GM23248 (cell line): ENCODE measurements around the gene KLF7. TPM values are rescaled to one million over a fixed set of nuclear protein-coding genes. Genes with fewer than 3 reads are reported as not detected.

Experiments used
- DNase-seq: peaks from one replicate; pipeline ENCODE4 v3.0.0-alpha.2; 2015
- H2AFZ ChIP-seq: fragments of 200-600 bp; sonication (generic); 2 replicates; pipeline ENCODE4 v1.6.1; 2016; ENCODE audit warnings: antibody characterized with exemption
- H3F3A ChIP-seq: fragments of 200-600 bp; sonication (generic); 2 replicates; pipeline ENCODE4 v1.6.1; 2016; ENCODE audit warnings: mild to moderate bottlenecking, antibody characterized with exemption, mixed run types; ENCODE audit not compliant: insufficient read depth
- H3K27ac ChIP-seq: fragments of 200-600 bp; sonication (generic); 2 replicates; pipeline ENCODE4 v1.5.1; 2016; ENCODE audit warnings: mild to moderate bottlenecking
- H3K27me3 ChIP-seq: fragments of 200-600 bp; sonication (generic); replicated peaks from 2 replicates; pipeline ENCODE4 v1.6.1; 2016; ENCODE audit warnings: mild to moderate bottlenecking; ENCODE audit not compliant: insufficient read depth
- H3K36me3 ChIP-seq: fragments of 200-600 bp; sonication (generic); 2 replicates; pipeline ENCODE4 v1.6.1; 2016; ENCODE audit warnings: low read depth, mild to moderate bottlenecking
- H3K4me1 ChIP-seq: fragments of 200-600 bp; sonication (generic); 2 replicates; pipeline ENCODE4 v1.6.1; 2016; ENCODE audit warnings: mild to moderate bottlenecking; ENCODE audit not compliant: insufficient read depth
- H3K4me2 ChIP-seq: fragments of 200-600 bp; sonication (generic); one replicate; pipeline ENCODE4 v1.6.1; 2016; ENCODE audit warnings: mild to moderate bottlenecking; ENCODE audit not compliant: unreplicated experiment
- H3K4me3 ChIP-seq: fragments of 200-600 bp; sonication (generic); 2 replicates; pipeline ENCODE4 v1.5.1; 2016; ENCODE audit warnings: mild to moderate bottlenecking
- H3K79me2 ChIP-seq: fragments of 200-600 bp; sonication (generic); 2 replicates; pipeline ENCODE4 v1.6.1; 2016; ENCODE audit warnings: mild to moderate bottlenecking; ENCODE audit not compliant: insufficient read depth
- H3K9ac ChIP-seq: fragments of 200-600 bp; sonication (generic); 2 replicates; pipeline ENCODE4 v1.6.1; 2016; ENCODE audit warnings: mild to moderate bottlenecking
- H3K9me2 ChIP-seq: fragments of 200-600 bp; sonication (generic); 2 replicates; pipeline ENCODE4 v1.6.1; 2016; ENCODE audit warnings: mixed run types, mild to moderate bottlenecking, moderate library complexity; ENCODE audit not compliant: insufficient read depth
- H3K9me3 ChIP-seq: fragments of 200-600 bp; sonication (generic); one replicate; pipeline ENCODE4 v1.6.1; 2017; ENCODE audit warnings: low read depth
- H4K20me1 ChIP-seq: fragments of 200-600 bp; sonication (generic); 2 replicates; pipeline ENCODE4 v1.6.0; 2016; ENCODE audit not compliant: insufficient read depth
- EZH2 ChIP-seq: fragments of 200-600 bp; sonication (generic); IDR thresholded peaks from 2 replicates; pipeline ENCODE4 v1.6.1; 2018; ENCODE audit warnings: antibody characterized with exemption, mild to moderate bottlenecking; ENCODE audit not compliant: insufficient read depth, poor library complexity, severe bottlenecking
- EZH2phosphoT487 ChIP-seq: fragments of 200-600 bp; sonication (generic); IDR thresholded peaks from 2 replicates; pipeline ENCODE4 v1.6.1; 2018; ENCODE audit warnings: antibody characterized with exemption, moderate library complexity, mild to moderate bottlenecking, low read depth; ENCODE audit not compliant: insufficient read depth
- WGBS, 2 experiments: methylation state at CpG; one replicate each; pipeline ENCODE4 v1.1.6; 2015 to 2017; ENCODE audit warnings: low lambda C conversion rate in 2 of 2, low coverage in 1 of 2; ENCODE audit errors: missing lambda C conversion rate in 2 of 2; 5-methylcytosine and 5-hydroxymethylcytosine counted together
- in situ Hi-C: fragments of 300-500 bp; cut with MboI; formaldehyde crosslinking; loops from 2 replicates; pipeline ENCODE4 v1.15.0; 2020
- polyA plus RNA-seq: library from polyadenylated mRNA; unstranded; fragments of >200 nt; fragmentation: Nextera tagmentation; extraction: Ambion mirVana; gene quantifications from 2 replicates; pipeline ENCODE4 v1.2.1, GENCODE V29; 2016
- total RNA-seq: library from RNA; depleted of rRNA; stranded (reverse); fragments of >200 nt; shearing (Covaris generic); gene quantifications from 2 replicates; pipeline ENCODE4 v1.2.3, GENCODE V29; 2014

KLF7 gene
- total and polyA plus RNA-seq, 2 experiments from 2014 or later = 22.5 to 39.4 TPM

GRCh38 chr2:207113414-207113813 lies 52.3 kb downstream of the KLF7 start:
- Histone ChIP-seq H3K9ac (no peak overlapping the region), H3K9me2 (no peaks in the 10 kb centered on the region), H3K9me3 (no peaks in the 10 kb centered on the region), H3K27me3 (no peaks in the 10 kb centered on the region), H2AFZ (no peak overlapping the region), H3K4me2 (no peak overlapping the region), H3F3A (peaks cover 73% of the 10 kb centered on the region), H4K20me1 (0 out of 2 replicates have a peak, but pooled peaks cover 15% of the 10 kb centered on the region), H3K36me3 (peaks cover 53% of the 10 kb centered on the region), H3K4me1 (peaks cover 14% of the 10 kb centered on the region; the same call in 1 of the 2 replicates), H3K79me2 (peaks cover 100% of the 10 kb centered on the region), H3K4me3 (no peak overlapping the region), H3K27ac (no peak overlapping the region)
- no peak for TF ChIP-seq EZH2phosphoT487
- TF ChIP-seq EZH2 = no peak
- in situ Hi-C loops = no loop called here
- DNase-seq = peak; percentile 31

DNA sequence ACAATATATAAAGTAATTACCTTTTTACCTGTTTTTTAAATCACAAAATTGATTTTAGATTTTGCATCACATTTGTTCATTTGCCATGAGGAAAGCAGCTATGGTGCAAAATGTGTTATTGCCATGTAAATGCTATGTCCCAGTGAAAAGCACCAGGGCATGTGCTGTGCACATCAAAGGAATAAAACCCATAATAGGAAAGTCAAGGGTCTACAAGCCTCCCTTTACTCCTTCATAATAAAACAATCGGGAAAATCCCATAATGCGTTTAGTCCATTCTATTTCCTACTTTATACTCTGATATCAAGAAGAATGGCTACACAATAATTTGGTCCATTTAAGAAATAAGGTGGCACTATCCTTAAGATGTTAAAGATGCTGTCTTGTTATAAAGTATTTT lies 53.0 kb downstream of the KLF7 start:
- Histone ChIP-seq H3K27me3 (no peaks in the 10 kb centered on the region), H3K4me1 (peaks cover 14% of the 10 kb centered on the region; the same call in 1 of the 2 replicates), H3K4me2 (no peak overlapping the region), H3F3A (peaks cover 73% of the 10 kb centered on the region), H3K36me3 (peaks cover 54% of the 10 kb centered on the region), H3K9ac (no peak overlapping the region), H4K20me1 (0 out of 2 replicates have a peak, but pooled peaks cover 15% of the 10 kb centered on the region), H2AFZ (no peak overlapping the region), H3K9me3 (no peaks in the 10 kb centered on the region), H3K9me2 (no peaks in the 10 kb centered on the region), H3K79me2 (peaks cover 100% of the 10 kb centered on the region), H3K4me3 (no peak overlapping the region), H3K27ac (no peak overlapping the region)
- no peak for DNase-seq
- TF ChIP-seq EZH2phosphoT487 (no peak), EZH2 (no peak)
- 36 to 40% methylated on average over 2 of the region's 2 CpGs for WGBS, 2 experiments
- in situ Hi-C loops = no loop called here

GRCh38 chr2:207112383-207112782 lies 53.4 kb downstream of the KLF7 start:
- in situ Hi-C loops = no loop called here
- H3K9ac ChIP-seq = no peak overlapping the region
- H3K79me2 ChIP-seq = peaks cover 100% of the 10 kb centered on the region
- H3F3A ChIP-seq = peaks cover 73% of the 10 kb centered on the region
- TF ChIP-seq EZH2 (no peak), EZH2phosphoT487 (no peak)
- H2AFZ ChIP-seq = no peak overlapping the region
- H3K9me3 ChIP-seq = no peaks in the 10 kb centered on the region
- DNase-seq = peak; percentile 27
- WGBS, 2 experiments = 47 to 50% methylated on average over 2 of the region's 2 CpGs
- peaks cover 14% of the 10 kb centered on the region; the same call in 1 of the 2 replicates for H3K4me1 ChIP-seq
- H3K27me3 ChIP-seq = no peaks in the 10 kb centered on the region
- H3K4me3 ChIP-seq = no peak overlapping the region
- no peaks in the 10 kb centered on the region for H3K9me2 ChIP-seq
- H3K27ac ChIP-seq = no peak overlapping the region
- H4K20me1 ChIP-seq = 0 out of 2 replicates have a peak, but pooled peaks cover 15% of the 10 kb centered on the region
- H3K36me3 ChIP-seq = peaks cover 54% of the 10 kb centered on the region
- H3K4me2 ChIP-seq = no peak overlapping the region

GRCh38 chr2:207111757-207112156 lies 54.0 kb downstream of the KLF7 start:
- TF ChIP-seq EZH2 (no peak), EZH2phosphoT487 (no peak)
- in situ Hi-C loops = no loop called here
- H3K4me2 ChIP-seq = no peak overlapping the region
- no peak overlapping the region for H3K4me3 ChIP-seq
- H3K79me2 ChIP-seq = peaks cover 100% of the 10 kb centered on the region
- H3K4me1 ChIP-seq = peaks cover 14% of the 10 kb centered on the region; the same call in 1 of the 2 replicates
- peaks cover 56% of the 10 kb centered on the region for H3K36me3 ChIP-seq
- H4K20me1 ChIP-seq = 0 out of 2 replicates have a peak, but pooled peaks cover 15% of the 10 kb centered on the region
- H3K9me2 ChIP-seq = no peaks in the 10 kb centered on the region
- no peak overlapping the region for H2AFZ ChIP-seq
- H3K27me3 ChIP-seq = no peaks in the 10 kb centered on the region
- 62 to 66% methylated on average over 4 of the region's 4 CpGs for WGBS, 2 experiments
- H3K27ac ChIP-seq = no peak overlapping the region
- no peak for DNase-seq
- H3K9ac ChIP-seq = no peak overlapping the region
- H3K9me3 ChIP-seq = no peaks in the 10 kb centered on the region
- peaks cover 72% of the 10 kb centered on the region for H3F3A ChIP-seq

DNA sequence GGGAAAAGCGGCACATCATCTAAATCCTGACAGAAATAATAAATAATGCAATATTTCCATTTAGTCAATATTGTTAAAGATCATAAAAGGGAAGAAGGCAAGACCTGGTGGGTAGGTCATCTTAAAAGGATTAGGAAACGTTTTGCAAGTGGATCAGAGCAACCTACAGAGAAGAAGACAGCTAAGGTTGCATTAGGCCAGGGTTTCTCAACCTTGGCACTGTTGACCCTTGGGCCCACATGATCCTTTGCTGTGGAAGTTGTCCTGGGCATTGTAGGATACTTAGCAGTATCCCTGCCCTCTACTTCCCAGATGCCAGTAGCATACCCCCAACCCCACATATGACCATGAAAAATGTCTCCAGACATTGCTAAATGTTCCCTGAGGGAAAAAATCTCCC lies 55.0 kb downstream of the KLF7 start:
- H3K79me2 ChIP-seq = peaks cover 100% of the 10 kb centered on the region
- H3K36me3 ChIP-seq = peaks cover 66% of the 10 kb centered on the region
- H3K9me2 ChIP-seq = no peaks in the 10 kb centered on the region
- H3K4me1 ChIP-seq = peaks cover 6% of the 10 kb centered on the region; the same call in 1 of the 2 replicates
- H3K4me3 ChIP-seq = no peak overlapping the region
- H2AFZ ChIP-seq = no peak overlapping the region
- TF ChIP-seq EZH2 (no peak), EZH2phosphoT487 (no peak)
- 0 out of 2 replicates have a peak, but pooled peaks cover 15% of the 10 kb centered on the region for H4K20me1 ChIP-seq
- H3K27me3 ChIP-seq = no peaks in the 10 kb centered on the region
- no peak for DNase-seq
- H3K9ac ChIP-seq = no peak overlapping the region
- no peak overlapping the region for H3K4me2 ChIP-seq
- peaks cover 73% of the 10 kb centered on the region for H3F3A ChIP-seq
- H3K9me3 ChIP-seq = no peaks in the 10 kb centered on the region
- H3K27ac ChIP-seq = no peak overlapping the region
- 52 to 53% methylated on average over 2 of the region's 2 CpGs for WGBS, 2 experiments
- in situ Hi-C loops = no loop called here
